HEK293T (cell line): ENCODE measurements around the gene BRMS1L.

Source experiments
- CTCF ChIA-PET: fragments of 350-600 bp; formaldehyde crosslinking; extraction: SDS; loops from one replicate; lab custom pipeline; 2021; ENCODE audit warnings: antibody characterized with exemption, inconsistent platforms; lab: Yijun Ruan, JAX
- POLR2A ChIA-PET: fragments of 350-600 bp; formaldehyde crosslinking; extraction: SDS; loops from one replicate; lab custom pipeline; 2020; ENCODE audit warnings: antibody characterized with exemption, inconsistent platforms; lab: Yijun Ruan, JAX
- DNase-seq: peaks from one replicate; pipeline ENCODE4 v3.0.0; 2012; ENCODE audit warnings: mixed read lengths; ENCODE audit errors: extremely low spot score
- ARNT ChIP-seq: fragments of 450-650 bp; IDR thresholded peaks from 2 replicates; pipeline ENCODE4 v1.6.1; 2017; ENCODE audit warnings: mild to moderate bottlenecking
- BHLHE40 ChIP-seq: fragments of 450-650 bp; IDR thresholded peaks from 2 replicates; pipeline ENCODE4 v1.6.1; 2016; ENCODE audit warnings: mild to moderate bottlenecking, moderate library complexity, borderline replicate concordance
- CTBP1 ChIP-seq: fragments of 450-650 bp; IDR thresholded peaks from 2 replicates; pipeline ENCODE4 v1.6.1; 2016; ENCODE audit warnings: borderline replicate concordance
- ELF4 ChIP-seq: fragments of 450-650 bp; IDR thresholded peaks from 2 replicates; pipeline ENCODE4 v1.6.1; 2017; ENCODE audit warnings: antibody characterized with exemption
- FOXA1 ChIP-seq: fragments of 450-650 bp; IDR thresholded peaks from 2 replicates; pipeline ENCODE4 v1.6.1; 2016; ENCODE audit warnings: mild to moderate bottlenecking
- FOXK2 ChIP-seq: fragments of 450-650 bp; IDR thresholded peaks from 2 replicates; pipeline ENCODE4 v1.6.1; 2016; ENCODE audit warnings: mild to moderate bottlenecking
- FOXM1 ChIP-seq: fragments of 450-650 bp; IDR thresholded peaks from 2 replicates; pipeline ENCODE4 v1.6.1; 2017; ENCODE audit warnings: mild to moderate bottlenecking, borderline replicate concordance
- HDGF ChIP-seq: fragments of 450-650 bp; IDR thresholded peaks from 2 replicates; pipeline ENCODE4 v1.6.1; 2017; ENCODE audit warnings: antibody characterized with exemption, borderline replicate concordance
- L3MBTL2 ChIP-seq: fragments of 450-650 bp; conservative IDR thresholded peaks from 2 replicates; pipeline ENCODE4 v1.6.1; 2016; ENCODE audit warnings: mild to moderate bottlenecking
- LEF1 ChIP-seq: fragments of 450-650 bp; IDR thresholded peaks from 2 replicates; pipeline ENCODE4 v1.6.1; 2017; ENCODE audit warnings: mild to moderate bottlenecking, borderline replicate concordance
- NFRKB ChIP-seq: fragments of 450-650 bp; IDR thresholded peaks from 2 replicates; pipeline ENCODE4 v1.6.1; 2016; ENCODE audit warnings: mild to moderate bottlenecking, moderate library complexity
- PKNOX1 ChIP-seq: fragments of 450-650 bp; IDR thresholded peaks from 2 replicates; pipeline ENCODE4 v1.6.1; 2016
- SP1 ChIP-seq: fragments of 450-650 bp; IDR thresholded peaks from 2 replicates; pipeline ENCODE4 v1.6.1; 2017
- SUZ12 ChIP-seq: fragments of 450-650 bp; IDR thresholded peaks from 2 replicates; pipeline ENCODE4 v1.6.1; 2016; ENCODE audit warnings: mild to moderate bottlenecking
- TARDBP ChIP-seq: fragments of 450-650 bp; IDR thresholded peaks from 2 replicates; pipeline ENCODE4 v1.6.1; 2016
- ZNF384 ChIP-seq: fragments of 450-650 bp; IDR thresholded peaks from 2 replicates; pipeline ENCODE4 v1.6.1; 2016

BRMS1L gene

GRCh38 chr14:35915775-35916174, 89.6 kb downstream of the BRMS1L start:
- POLR2A ChIA-PET = no interaction called here
- no peak for TF ChIP-seq PKNOX1
- no peak for TF ChIP-seq HDGF
- TF ChIP-seq ZNF384 = no peak
- no peak for TF ChIP-seq ARNT
- TF ChIP-seq FOXK2 = no peak
- no peak for TF ChIP-seq BHLHE40
- no peak for TF ChIP-seq FOXM1
- no peak for TF ChIP-seq CTBP1
- TF ChIP-seq TARDBP = no peak
- no peak for TF ChIP-seq ELF4
- no peak for TF ChIP-seq SUZ12
- TF ChIP-seq FOXA1 = no peak
- no peak for TF ChIP-seq LEF1
- TF ChIP-seq SP1 = no peak
- no peak for TF ChIP-seq L3MBTL2
- no peak for TF ChIP-seq NFRKB
- DNase-seq = no peak
- CTCF ChIA-PET = no interaction called here
